ENCODE measurements around the gene IGF1R. TPM values are rescaled to one million over a fixed set of nuclear protein-coding genes. Genes with fewer than 3 reads are reported as not detected.

The IGF1R gene
- total RNA-seq, 3 donors from 2014 or later = 34.7 to 65.2 (median 47.7) TPM

- no peaks in the 10 kb centered on the region for H3K9me3 ChIP-seq
- intact Hi-C loops (cut with DNase I, micrococcal nuclease) = no loop called here
- H3K4me1 ChIP-seq (ENCODE audit: low read depth) = peaks cover 40% of the 10 kb centered on the region
- no peak for TF ChIP-seq CTCF (IDR thresholded peaks at IDR 0.05)
- H3K36me3 ChIP-seq (ENCODE audit: low read depth) = no peaks in the 10 kb centered on the region
- ATAC-seq = no peak
- H3K4me3 ChIP-seq = no peak overlapping the region
- DNase-seq = no peak
These were observed 138.4 kb downstream of the IGF1R start for GRCh38 chr15:98786717-98787116.

DNA sequence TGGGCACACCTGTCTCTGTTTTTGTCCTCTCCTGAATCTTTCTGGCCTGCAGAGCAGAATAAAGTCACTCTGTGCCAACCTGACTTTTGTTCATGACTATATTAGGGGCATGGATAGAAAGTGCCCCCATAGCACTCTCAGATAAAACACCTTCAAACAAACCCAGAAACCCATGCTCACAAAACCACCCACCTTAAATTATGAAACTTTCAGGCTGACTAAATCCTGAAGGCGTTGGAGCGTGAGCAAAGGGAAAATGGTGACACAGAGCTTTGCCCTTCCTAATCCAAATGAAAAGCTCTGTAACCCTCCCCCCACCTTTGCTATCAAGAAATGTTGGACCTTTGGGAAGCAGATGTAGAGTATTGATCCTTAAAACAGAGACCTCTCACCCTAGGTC, 138.9 kb downstream of the IGF1R start:
- no peak overlapping the region for H3K4me3 ChIP-seq
- no peak for DNase-seq
- intact Hi-C loops (cut with DNase I, micrococcal nuclease) = no loop called here
- no peaks in the 10 kb centered on the region for H3K9me3 ChIP-seq
- no peaks in the 10 kb centered on the region for H3K36me3 ChIP-seq (ENCODE audit: low read depth)
- H3K4me1 ChIP-seq (ENCODE audit: low read depth) = peaks cover 40% of the 10 kb centered on the region
- ATAC-seq = no peak
- no peak for TF ChIP-seq CTCF (IDR thresholded peaks at IDR 0.05)

GRCh38 chr15:98787936-98788757, 139.8 kb downstream of the IGF1R start:
- Histone ChIP-seq H3K4me3 (no peak overlapping the region), H3K4me1 (ENCODE audit: low read depth) (peaks cover 43% of the 10 kb centered on the region), H3K9me3 (no peaks in the 10 kb centered on the region), H3K36me3 (ENCODE audit: low read depth) (no peaks in the 10 kb centered on the region)
- intact Hi-C loops (cut with DNase I, micrococcal nuclease) = no loop called here
- peak; percentile 65 for ATAC-seq
- DNase-seq = peak in 2 of 3 donors; percentile 38 to 67
- TF ChIP-seq CTCF (IDR thresholded peaks at IDR 0.05) = no peak

- no peak for DNase-seq
- intact Hi-C loops (cut with DNase I, micrococcal nuclease) = no loop called here
These were observed 140.7 kb downstream of the IGF1R start for GRCh38 chr15:98789020-98789419.

GRCh38 chr15:98790270-98790669, 141.9 kb downstream of the IGF1R start:
- Histone ChIP-seq H3K36me3 (ENCODE audit: low read depth) (no peaks in the 10 kb centered on the region), H3K4me1 (ENCODE audit: low read depth) (peaks cover 40% of the 10 kb centered on the region), H3K9me3 (no peaks in the 10 kb centered on the region), H3K4me3 (no peak overlapping the region)
- ATAC-seq = no peak
- intact Hi-C loops (cut with DNase I, micrococcal nuclease) = loop anchor here in 1 of 2 donors (10.0 kb wide), 1 partner anchor 55 kb away; no protein-coding TSS in a partner anchor
- no peak for TF ChIP-seq CTCF (IDR thresholded peaks at IDR 0.05)
- DNase-seq = no peak

More at GRCh38 chr15:98789020-98789419, 140.7 kb downstream of the IGF1R start:
- TF ChIP-seq CTCF (IDR thresholded peaks at IDR 0.05) = no peak
- H3K4me1 ChIP-seq (ENCODE audit: low read depth) = peaks cover 43% of the 10 kb centered on the region
- no peaks in the 10 kb centered on the region for H3K36me3 ChIP-seq (ENCODE audit: low read depth)
- H3K9me3 ChIP-seq = no peaks in the 10 kb centered on the region
- peak; percentile 47 for ATAC-seq
- no peak overlapping the region for H3K4me3 ChIP-seq
